Motor neuron (in vitro differentiated cells): ENCODE results near the gene IFI35. TPM values are rescaled to one million over a fixed set of nuclear protein-coding genes. Genes with fewer than 3 reads are reported as not detected.

Experiments used
- ATAC-seq, 8 experiments: fragments of 200-7000 bp; cut with Tn5 transposase; replicated peaks in 6 of 8; 2 replicates each; pipeline ENCODE4 v1.8.0; 2021; ENCODE audit warnings: mild to moderate bottlenecking in 8 of 8, moderate library complexity in 8 of 8
- H3K27ac ChIP-seq, 2 donors: fragments of 250-450 bp; sonication (Bioruptor Pico); 2 replicates each; pipeline ENCODE4 v1.9.0; 2021; ENCODE audit warnings: antibody characterized with exemption in 2 of 2, mild to moderate bottlenecking in 2 of 2, moderate library complexity in 1 of 2
- H3K4me1 ChIP-seq, 2 donors: fragments of 250-450 bp; sonication (Bioruptor Pico); replicated peaks in 1 of 2; 2 replicates each; pipeline ENCODE4 v1.6.1; 2021; ENCODE audit warnings: antibody characterized with exemption in 2 of 2, mild to moderate bottlenecking in 2 of 2, moderate library complexity in 1 of 2
- H3K4me3 ChIP-seq, 5 donors: fragments of 250-450 bp; sonication (Bioruptor Pico); 2 replicates each; pipeline ENCODE4 v1.9.0; 2021; ENCODE audit warnings: antibody characterized with exemption in 5 of 5, mild to moderate bottlenecking in 5 of 5, moderate library complexity in 4 of 5
- WGBS, 10 experiments: fragments of 450-650 bp; shearing (Covaris generic); methylation state at CpG; one replicate each; pipeline ENCODE4 v1.0.0; 2022; 5-methylcytosine and 5-hydroxymethylcytosine counted together
- in situ Hi-C, 9 experiments: fragments of 400-800 bp; cut with MboI; loops; one replicate each; pipeline ENCODE4 v1.15.0; 2021; ENCODE audit warnings: low sequenced_read_pairs in 9 of 9, low pct_unique_long_range_greater_than_20kb in 2 of 9; ENCODE audit not compliant: unreplicated experiment in 9 of 9
- total RNA-seq, 8 experiments: library from RNA; unstranded; fragments of 300-600 nt; gene quantifications; 2 replicates each; pipeline versions ENCODE4 v1.2.3 to v1.2.4, GENCODE V29; 2022

The IFI35 gene
- total RNA-seq, 8 experiments from 2014 or later, result 0.76 to 57.9 (median 10.7) TPM; not detected in 1

DNA sequence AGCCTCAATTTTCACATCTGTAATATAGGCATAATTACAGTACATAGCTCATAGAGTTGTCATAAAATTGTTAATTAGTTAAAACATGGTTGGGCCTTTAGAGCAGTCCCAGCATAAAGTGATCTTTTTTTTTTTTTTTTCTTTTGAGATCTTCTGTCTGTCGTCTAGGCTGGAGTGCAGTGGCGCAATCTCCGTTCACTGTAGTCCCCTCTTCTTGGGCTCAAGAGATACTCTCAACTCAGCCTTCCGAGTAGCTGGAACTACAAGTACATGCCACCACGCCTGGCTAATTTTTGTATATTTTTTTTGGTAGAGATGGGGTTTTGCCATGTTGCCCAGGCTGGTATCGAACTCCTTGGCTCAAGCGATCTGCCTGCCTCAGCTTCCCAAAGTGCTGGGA lies 49.5 kb downstream of the IFI35 start:
- 93 to 100% (median 100%) methylated on average over 1 to 7 of the region's 7 CpGs; no CpG with 5 or more reads in 1 of the 10 experiments for WGBS, 10 experiments

DNA sequence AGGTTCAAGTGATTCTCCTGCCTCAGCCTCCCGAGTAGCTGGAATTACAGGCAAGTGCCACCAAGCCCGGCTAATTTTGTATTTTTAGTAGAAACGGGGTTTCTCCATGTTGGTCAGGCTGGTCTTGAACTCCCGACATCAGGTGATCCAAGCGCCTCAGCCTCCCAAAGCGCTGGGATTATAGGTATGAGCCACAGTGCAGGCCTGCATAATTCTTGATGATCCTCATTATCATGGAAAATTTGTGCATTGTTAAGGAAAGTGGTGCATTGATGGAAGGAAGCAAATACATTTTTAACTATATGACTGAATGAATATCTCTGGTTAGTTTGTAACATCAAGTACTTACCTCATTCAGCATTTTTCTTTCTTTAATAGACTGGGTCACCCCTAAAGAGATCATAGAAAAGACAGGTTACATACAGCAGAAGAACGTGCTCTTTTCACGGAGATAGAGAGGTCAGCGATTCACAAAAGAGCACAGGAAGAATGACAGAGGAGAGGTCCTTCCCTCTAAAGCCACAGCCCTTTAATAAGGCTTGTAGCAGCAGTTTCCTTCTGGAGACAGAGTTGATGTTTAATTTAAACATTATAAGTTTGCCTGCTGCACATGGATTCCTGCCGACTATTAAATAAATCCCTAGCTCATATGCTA lies 56.5 kb downstream of the IFI35 start:
- in situ Hi-C loops, result no loop called here
- no peak for ATAC-seq
- no peak overlapping the region for H3K4me3 ChIP-seq
- no peak overlapping the region for H3K27ac ChIP-seq
- peaks cover 0 to 3% of the 10 kb centered on the region in 2 donors for H3K4me1 ChIP-seq
- 49 to 100% (median 82%) methylated on average over 1 to 10 of the region's 10 CpGs; no CpG with 5 or more reads in 2 of the 10 experiments for WGBS, 10 experiments

More for the DNA sequence above, 49.5 kb downstream of the IFI35 start:
- ATAC-seq, result no peak
- in situ Hi-C loops, result no loop called here
- H3K4me3 ChIP-seq, result no peak overlapping the region
- H3K27ac ChIP-seq, result no peak overlapping the region
- no peaks in the 10 kb centered on the region for H3K4me1 ChIP-seq

Other genes with a start within 250 kb of the IFI35 start
- gene RAMP2, start 245.6 kb upstream of the IFI35 start, total RNA-seq, result 10 to 100 TPM in 1 of 8 experiments, 1 to 10 TPM in 6, under 1 TPM in 1; 0.90 to 34.2 (median 4.1) TPM
- 100 to 1,000 TPM in 1 of 8 experiments, 10 to 100 TPM in 7; 57.1 to 110 (median 88.0) TPM for gene VPS25, start 233.3 kb upstream of the IFI35 start, total RNA-seq
- 1 to 10 TPM in 1 of 8 experiments, under 1 TPM in 7; 0.11 to 1.2 (median 0.57) TPM for gene WNK4, start 226.2 kb upstream of the IFI35 start, total RNA-seq
- gene COA3, start 208.1 kb upstream of the IFI35 start, total RNA-seq, result 100 to 1,000 TPM in 2 of 8 experiments, 10 to 100 TPM in 6; 58.7 to 114 (median 72.5) TPM
- 1 to 10 TPM in 2 of 8 experiments, under 1 TPM in 6; 0.58 to 3.8 (median 0.81) TPM for gene CNTD1, start 207.9 kb upstream of the IFI35 start, total RNA-seq
- 100 to 1,000 TPM in 2 of 8 experiments, 10 to 100 TPM in 6; 34.6 to 113 (median 55.9) TPM for gene BECN1, start 182.5 kb upstream of the IFI35 start, total RNA-seq
- 100 to 1,000 TPM in 3 of 8 experiments, 10 to 100 TPM in 5; 31.7 to 169 (median 69.6) TPM for gene PSME3, start 173.4 kb upstream of the IFI35 start, total RNA-seq
- 1 to 10 TPM; 1.3 to 2.6 (median 2.1) TPM for gene AOC2, start 162.2 kb upstream of the IFI35 start, total RNA-seq
- 1 to 10 TPM in 4 of 8 experiments, under 1 TPM in 4; 0.41 to 3.7 (median 0.81) TPM for gene AOC3, start 155.6 kb upstream of the IFI35 start, total RNA-seq
- gene G6PC1, start 106.0 kb upstream of the IFI35 start, total RNA-seq, result under 1 TPM in 5 of 8 experiments, not detected in 3; 0.21 to 0.70 (median 0.47) TPM
- gene AARSD1, start 42.3 kb upstream of the IFI35 start, total RNA-seq, result 10 to 100 TPM; 47.2 to 77.9 (median 59.3) TPM
- 1 to 10 TPM in 7 of 8 experiments, under 1 TPM in 1; 0.76 to 3.6 (median 2.0) TPM for gene PTGES3L, start 26.7 kb upstream of the IFI35 start, total RNA-seq
- 10 to 100 TPM; 11.8 to 14.8 (median 13.5) TPM for gene RUNDC1, start 26.2 kb upstream of the IFI35 start, total RNA-seq
- gene RPL27, start 8.4 kb upstream of the IFI35 start, total RNA-seq, result 1,000 to 10,000 TPM; 1,328 to 3,262 (median 2,235) TPM
- 100 to 1,000 TPM in 7 of 8 experiments, 10 to 100 TPM in 1; 42.9 to 426 (median 125) TPM for gene VAT1, start 15.6 kb downstream of the IFI35 start, total RNA-seq
- gene RND2, start 18.4 kb downstream of the IFI35 start, total RNA-seq, result 10 to 100 TPM in 5 of 8 experiments, 1 to 10 TPM in 2, under 1 TPM in 1; 0.66 to 27.3 (median 19.9) TPM
- 10 to 100 TPM in 3 of 8 experiments, 1 to 10 TPM in 5; 3.2 to 30.0 (median 6.9) TPM for gene BRCA1, start 118.6 kb downstream of the IFI35 start, total RNA-seq
- gene NBR1, start 164.4 kb downstream of the IFI35 start, total RNA-seq, result 100 to 1,000 TPM in 1 of 8 experiments, 10 to 100 TPM in 7; 49.7 to 135 (median 72.0) TPM
- gene TMEM106A, start 205.1 kb downstream of the IFI35 start, total RNA-seq, result 1 to 10 TPM in 4 of 8 experiments, under 1 TPM in 4; 0.27 to 7.8 (median 0.95) TPM
- gene CCDC200, start 221.8 kb downstream of the IFI35 start, total RNA-seq, result 1 to 10 TPM in 7 of 8 experiments, under 1 TPM in 1; 0.16 to 7.7 (median 2.2) TPM
- gene RNU2-1, start 227.2 kb downstream of the IFI35 start, total RNA-seq, result not detected